HG03039 (cell line): Measurements from ENCODE around the gene GBP1.
"Not testable (repeated sequence)": the region's sequence is repeated elsewhere in the genome, so short reads cannot be mapped to it uniquely, and the experiment has no call there.

ENCODE experiments used
- ATAC-seq: cut with Tn5 transposase; IDR thresholded peaks from one replicate; pipeline ENCODE4 v1.9.1; 2021; ENCODE audit warnings: mild to moderate bottlenecking, moderate library complexity; ENCODE audit not compliant: unreplicated experiment

Gene GBP1

GRCh38 chr1:89065079-89065868, at the start of gene GBP1:
Gene GBP1, minus strand, starts transcription at chr1:89065208. Its CDS starts 1,974 bp downstream, at chr1:89063234.
- ATAC-seq = peak; percentile 68

- no peak for ATAC-seq
Measured at GRCh38 chr1:89114662-89115061, 49.7 kb upstream of the GBP1 start.

GRCh38 chr1:89112871-89113613, 48.0 kb upstream of the GBP1 start:
- no peak for ATAC-seq

GRCh38 chr1:89104687-89105086, 39.7 kb upstream of the GBP1 start:
- no peak for ATAC-seq

GRCh38 chr1:89104147-89104546, 39.1 kb upstream of the GBP1 start:
- no peak for ATAC-seq

GRCh38 chr1:89102021-89102420, 37.0 kb upstream of the GBP1 start:
- no peak for ATAC-seq

- no peak for ATAC-seq
Measured at GRCh38 chr1:89100412-89100811, 35.4 kb upstream of the GBP1 start.

- no peak for ATAC-seq
Measured at GRCh38 chr1:89098857-89099256, 33.8 kb upstream of the GBP1 start.

GRCh38 chr1:89095737-89096136, 30.7 kb upstream of the GBP1 start:
- no peak for ATAC-seq

- ATAC-seq = no peak
Measured at GRCh38 chr1:89089962-89090361, 25.0 kb upstream of the GBP1 start.

- no peak for ATAC-seq
Measured at GRCh38 chr1:89088572-89088971, 23.6 kb upstream of the GBP1 start.

- no peak for ATAC-seq
Measured at GRCh38 chr1:89087241-89087640, 22.2 kb upstream of the GBP1 start.

- ATAC-seq = no peak
Measured at GRCh38 chr1:89085781-89086180, 20.8 kb upstream of the GBP1 start.

- no peak for ATAC-seq
Measured at GRCh38 chr1:89081005-89081404, 16.0 kb upstream of the GBP1 start.

- not testable (repeated sequence) for ATAC-seq
Measured at GRCh38 chr1:89080068-89080467, 15.1 kb upstream of the GBP1 start.

GRCh38 chr1:89072466-89073065, 7.6 kb upstream of the GBP1 start:
- ATAC-seq = not testable (repeated sequence)

- ATAC-seq = no peak
Measured at GRCh38 chr1:89070509-89070908, 5.5 kb upstream of the GBP1 start.

- ATAC-seq = no peak
Measured at GRCh38 chr1:89069951-89070350, 4.9 kb upstream of the GBP1 start.

- no peak for ATAC-seq
Measured at GRCh38 chr1:89068291-89068690, 3.3 kb upstream of the GBP1 start.

GRCh38 chr1:89064632-89065031, 376 bp downstream of the GBP1 start:
- peak; percentile 42 for ATAC-seq

GRCh38 chr1:89063094-89063493, 1.9 kb downstream of the GBP1 start:
- no peak for ATAC-seq

- ATAC-seq = no peak
Measured at GRCh38 chr1:89060091-89060490, 4.9 kb downstream of the GBP1 start.
